ENCODE results near the gene IFT25. TPM values are rescaled to one million over a fixed set of nuclear protein-coding genes. Genes with fewer than 3 reads are reported as not detected.

The IFT25 gene
- polyA plus RNA-seq, 1 donor from 2014 or later, result 106 TPM

DNA sequence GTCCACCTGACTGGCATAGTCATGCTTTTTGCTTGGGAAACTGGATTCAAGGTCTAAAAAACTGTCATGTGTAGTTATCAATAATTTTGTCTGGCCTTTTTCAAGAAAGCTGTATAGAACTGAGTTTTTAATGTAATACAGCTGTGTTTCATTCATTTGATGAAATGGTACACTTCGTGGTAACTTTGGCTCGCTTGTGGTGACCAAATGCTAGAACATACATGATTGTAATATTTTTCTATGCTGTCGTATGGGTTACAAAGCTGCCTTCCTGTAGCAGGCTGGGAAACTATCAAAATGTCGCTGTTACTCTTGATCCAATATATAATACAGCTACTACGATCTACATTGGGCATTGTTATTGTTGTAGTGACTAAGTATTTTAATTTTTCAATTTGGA lies 2.8 kb upstream of the IFT25 start:
- Histone ChIP-seq H3K27ac (ENCODE audit: low read length) (no peak overlapping the region), H3K9ac (ENCODE audit: low read length) (no peak overlapping the region), H4K20me1 (ENCODE audit: insufficient read depth) (no peaks in the 10 kb centered on the region), H3K79me2 (replicated peaks; ENCODE audit: insufficient read depth, low read length) (peaks cover 21% of the 10 kb centered on the region), H3K4me2 (ENCODE audit: low read length) (no peak overlapping the region), H3K4me3 (ENCODE audit: low read length) (peak overlapping the region; percentile 93), H3K9me2 (ENCODE audit: insufficient read depth, low read length) (no peaks in the 10 kb centered on the region), H3K36me3 (ENCODE audit: insufficient read depth, low read length) (no peaks in the 10 kb centered on the region), H3K27me3 (ENCODE audit: insufficient read depth, low read depth, low read length) (no peaks in the 10 kb centered on the region), H2AFZ (ENCODE audit: low read depth, low read length) (no peak overlapping the region), H3F3A (ENCODE audit: insufficient read depth, low read length, poor library complexity, severe bottlenecking) (no peaks in the 10 kb centered on the region), H3K9me3 (ENCODE audit: low read length) (no peaks in the 10 kb centered on the region)
- TF ChIP-seq, protein P1, sequence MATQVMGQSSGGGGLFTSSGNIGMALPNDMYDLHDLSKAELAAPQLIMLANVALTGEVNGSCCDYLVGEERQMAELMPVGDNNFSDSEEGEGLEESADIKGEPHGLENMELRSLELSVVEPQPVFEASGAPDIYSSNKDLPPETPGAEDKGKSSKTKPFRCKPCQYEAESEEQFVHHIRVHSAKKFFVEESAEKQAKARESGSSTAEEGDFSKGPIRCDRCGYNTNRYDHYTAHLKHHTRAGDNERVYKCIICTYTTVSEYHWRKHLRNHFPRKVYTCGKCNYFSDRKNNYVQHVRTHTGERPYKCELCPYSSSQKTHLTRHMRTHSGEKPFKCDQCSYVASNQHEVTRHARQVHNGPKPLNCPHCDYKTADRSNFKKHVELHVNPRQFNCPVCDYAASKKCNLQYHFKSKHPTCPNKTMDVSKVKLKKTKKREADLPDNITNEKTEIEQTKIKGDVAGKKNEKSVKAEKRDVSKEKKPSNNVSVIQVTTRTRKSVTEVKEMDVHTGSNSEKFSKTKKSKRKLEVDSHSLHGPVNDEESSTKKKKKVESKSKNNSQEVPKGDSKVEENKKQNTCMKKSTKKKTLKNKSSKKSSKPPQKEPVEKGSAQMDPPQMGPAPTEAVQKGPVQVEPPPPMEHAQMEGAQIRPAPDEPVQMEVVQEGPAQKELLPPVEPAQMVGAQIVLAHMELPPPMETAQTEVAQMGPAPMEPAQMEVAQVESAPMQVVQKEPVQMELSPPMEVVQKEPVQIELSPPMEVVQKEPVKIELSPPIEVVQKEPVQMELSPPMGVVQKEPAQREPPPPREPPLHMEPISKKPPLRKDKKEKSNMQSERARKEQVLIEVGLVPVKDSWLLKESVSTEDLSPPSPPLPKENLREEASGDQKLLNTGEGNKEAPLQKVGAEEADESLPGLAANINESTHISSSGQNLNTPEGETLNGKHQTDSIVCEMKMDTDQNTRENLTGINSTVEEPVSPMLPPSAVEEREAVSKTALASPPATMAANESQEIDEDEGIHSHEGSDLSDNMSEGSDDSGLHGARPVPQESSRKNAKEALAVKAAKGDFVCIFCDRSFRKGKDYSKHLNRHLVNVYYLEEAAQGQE (IDR thresholded peaks at IDR 0.05; ENCODE audit: borderline replicate concordance), result no peak
- TF ChIP-seq RAD21 (conservative IDR thresholded peaks at IDR 0.05) (no peak), EZH2 (IDR thresholded peaks at IDR 0.05; ENCODE audit: borderline replicate concordance, insufficient read depth, low read length, poor library complexity, severe bottlenecking) (no peak)
- TF ChIP-seq, protein P2, sequence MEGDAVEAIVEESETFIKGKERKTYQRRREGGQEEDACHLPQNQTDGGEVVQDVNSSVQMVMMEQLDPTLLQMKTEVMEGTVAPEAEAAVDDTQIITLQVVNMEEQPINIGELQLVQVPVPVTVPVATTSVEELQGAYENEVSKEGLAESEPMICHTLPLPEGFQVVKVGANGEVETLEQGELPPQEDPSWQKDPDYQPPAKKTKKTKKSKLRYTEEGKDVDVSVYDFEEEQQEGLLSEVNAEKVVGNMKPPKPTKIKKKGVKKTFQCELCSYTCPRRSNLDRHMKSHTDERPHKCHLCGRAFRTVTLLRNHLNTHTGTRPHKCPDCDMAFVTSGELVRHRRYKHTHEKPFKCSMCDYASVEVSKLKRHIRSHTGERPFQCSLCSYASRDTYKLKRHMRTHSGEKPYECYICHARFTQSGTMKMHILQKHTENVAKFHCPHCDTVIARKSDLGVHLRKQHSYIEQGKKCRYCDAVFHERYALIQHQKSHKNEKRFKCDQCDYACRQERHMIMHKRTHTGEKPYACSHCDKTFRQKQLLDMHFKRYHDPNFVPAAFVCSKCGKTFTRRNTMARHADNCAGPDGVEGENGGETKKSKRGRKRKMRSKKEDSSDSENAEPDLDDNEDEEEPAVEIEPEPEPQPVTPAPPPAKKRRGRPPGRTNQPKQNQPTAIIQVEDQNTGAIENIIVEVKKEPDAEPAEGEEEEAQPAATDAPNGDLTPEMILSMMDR (IDR thresholded peaks at IDR 0.05; ENCODE audit: poor library complexity, severe bottlenecking), result no peak

DNA sequence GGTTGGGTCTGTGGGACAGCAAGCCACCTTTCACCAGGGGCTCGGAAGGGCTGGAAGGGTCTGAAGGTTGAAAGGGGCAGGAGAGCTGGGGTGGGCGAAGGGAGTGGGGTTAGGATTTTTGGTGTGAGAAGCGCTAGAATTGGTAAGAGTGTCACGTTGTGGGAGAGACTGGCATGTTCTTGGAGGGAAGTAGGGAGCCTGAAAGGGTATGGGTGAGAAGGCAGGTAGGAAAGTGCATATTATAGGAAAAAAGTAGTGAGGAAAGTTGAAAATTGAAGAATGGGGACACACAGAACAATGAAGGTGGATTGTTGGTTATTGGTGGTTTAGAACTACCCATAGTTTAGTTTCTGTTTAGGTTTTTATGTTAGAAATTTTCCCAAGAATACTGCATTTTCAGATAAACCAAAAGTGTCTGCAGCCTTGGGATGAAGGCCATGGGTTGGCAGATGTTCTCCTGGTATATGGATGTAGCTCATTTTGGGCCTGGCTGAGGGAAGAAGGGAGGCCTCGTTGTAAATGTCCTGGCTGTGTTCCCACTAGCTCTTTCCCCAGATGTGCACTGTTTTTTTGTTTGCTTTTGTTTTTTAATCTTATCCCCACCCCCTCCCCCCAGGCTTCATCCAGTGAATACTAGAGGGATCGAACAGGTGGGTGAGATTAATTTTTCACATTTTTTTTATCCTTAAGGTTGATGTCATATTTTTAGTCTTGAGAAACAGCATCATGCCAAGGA lies 1.8 kb upstream of the IFT25 start:
- H3K9ac ChIP-seq (ENCODE audit: low read length), result peak overlapping the region; percentile 69
- no peaks in the 10 kb centered on the region for H3F3A ChIP-seq (ENCODE audit: insufficient read depth, low read length, poor library complexity, severe bottlenecking)
- no peak overlapping the region for H3K27ac ChIP-seq (ENCODE audit: low read length)
- H3K36me3 ChIP-seq (ENCODE audit: insufficient read depth, low read length), result no peaks in the 10 kb centered on the region
- peak overlapping the region; percentile 42 for H3K4me2 ChIP-seq (ENCODE audit: low read length)
- H3K27me3 ChIP-seq (ENCODE audit: insufficient read depth, low read depth, low read length), result no peaks in the 10 kb centered on the region
- TF ChIP-seq SMC3 (conservative IDR thresholded peaks at IDR 0.05; ENCODE audit: poor library complexity) (no peak), RAD21 (conservative IDR thresholded peaks at IDR 0.05) (no peak), TAF1 (IDR thresholded peaks at IDR 0.05; ENCODE audit: low read depth) (no peak), MXI1 (conservative IDR thresholded peaks at IDR 0.05; ENCODE audit: poor library complexity, severe bottlenecking) (no peak), EP300 (conservative IDR thresholded peaks at IDR 0.05; ENCODE audit: poor library complexity, severe bottlenecking) (no peak)
- TF ChIP-seq, protein P1 (IDR thresholded peaks at IDR 0.05; ENCODE audit: borderline replicate concordance), result no peak
- TF ChIP-seq, protein P2 (IDR thresholded peaks at IDR 0.05; ENCODE audit: poor library complexity, severe bottlenecking), result no peak
- H3K9me3 ChIP-seq (ENCODE audit: low read length), result no peaks in the 10 kb centered on the region
- no peak overlapping the region for H2AFZ ChIP-seq (ENCODE audit: low read depth, low read length)
- peaks cover 21% of the 10 kb centered on the region for H3K79me2 ChIP-seq (replicated peaks; ENCODE audit: insufficient read depth, low read length)
- H4K20me1 ChIP-seq (ENCODE audit: insufficient read depth), result no peaks in the 10 kb centered on the region
- H3K4me3 ChIP-seq (ENCODE audit: low read length), result peak overlapping the region; percentile 93
- H3K9me2 ChIP-seq (ENCODE audit: insufficient read depth, low read length), result no peaks in the 10 kb centered on the region

Measured in neural cell (in vitro differentiated cells).